Smooth muscle cell (in vitro differentiated cells): ENCODE results near the gene AKT2. TPM values are rescaled to one million over a fixed set of nuclear protein-coding genes. Genes with fewer than 3 reads are reported as not detected.

Experiments used
- DNase-seq: peaks from one replicate; lab custom pipeline; 2025; ENCODE audit not compliant: unreplicated experiment; lab: John Stamatoyannopoulos, UW
- H2AFZ ChIP-seq: fragments of 200-600 bp; sonication (generic); 2 replicates; pipeline ENCODE4 v1.6.0; 2016; ENCODE audit warnings: antibody characterized with exemption, low read depth, mild to moderate bottlenecking
- H3F3A ChIP-seq: fragments of 200-600 bp; sonication (generic); 2 replicates; pipeline ENCODE4 v1.6.0; 2017; ENCODE audit warnings: antibody characterized with exemption, low read depth
- H3K27ac ChIP-seq: fragments of 200-600 bp; sonication (generic); 2 replicates; pipeline ENCODE4 v1.5.1; 2016; ENCODE audit warnings: low read depth, mild to moderate bottlenecking
- H3K27me3 ChIP-seq: fragments of 200-600 bp; sonication (generic); 2 replicates; pipeline ENCODE4 v1.6.1; 2016; ENCODE audit warnings: low read depth, mild to moderate bottlenecking
- H3K36me3 ChIP-seq: fragments of 200-600 bp; sonication (generic); 2 replicates; pipeline ENCODE4 v1.5.1; 2016; ENCODE audit warnings: low read depth
- H3K4me1 ChIP-seq: fragments of 200-600 bp; sonication (generic); 2 replicates; pipeline ENCODE4 v1.5.1; 2016; ENCODE audit warnings: low read depth
- H3K4me2 ChIP-seq: fragments of 200-600 bp; sonication (generic); 2 replicates; pipeline ENCODE4 v1.6.0; 2016; ENCODE audit warnings: mild to moderate bottlenecking
- H3K4me3 ChIP-seq: fragments of 200-600 bp; sonication (generic); 2 replicates; pipeline ENCODE4 v1.5.1; 2016; ENCODE audit warnings: mild to moderate bottlenecking
- H3K79me2 ChIP-seq: fragments of 200-600 bp; sonication (generic); 2 replicates; pipeline ENCODE4 v1.6.0; 2016; ENCODE audit warnings: low read depth, mild to moderate bottlenecking
- H3K9ac ChIP-seq: fragments of 200-600 bp; sonication (generic); 2 replicates; pipeline ENCODE4 v1.6.0; 2016; ENCODE audit warnings: low read depth
- H3K9me3 ChIP-seq: fragments of 200-600 bp; sonication (generic); replicated peaks from 2 replicates; pipeline ENCODE4 v1.5.1; 2016; ENCODE audit warnings: low read depth
- H4K20me1 ChIP-seq: fragments of 200-600 bp; sonication (generic); 2 replicates; pipeline ENCODE4 v1.6.0; 2016; ENCODE audit warnings: low read depth
- CTCF ChIP-seq: fragments of 200-600 bp; sonication (generic); IDR thresholded peaks from 2 replicates; pipeline ENCODE4 v1.5.1; 2017; ENCODE audit warnings: borderline replicate concordance, mild to moderate bottlenecking, antibody characterized with exemption; ENCODE audit not compliant: insufficient read depth, poor library complexity, severe bottlenecking
- WGBS: methylation state at CpG from one replicate; pipeline ENCODE4 v1.1.7; 2016; ENCODE audit warnings: low lambda C conversion rate; 5-methylcytosine and 5-hydroxymethylcytosine counted together
- polyA plus RNA-seq: library from polyadenylated mRNA; unstranded; fragments of >200 nt; fragmentation: Nextera tagmentation; extraction: Ambion mirVana; gene quantifications from 2 replicates; pipeline ENCODE4 v1.2.1, GENCODE V29; 2016
- total RNA-seq: library from RNA; depleted of rRNA; stranded (reverse); fragments of >200 nt; gene quantifications from 2 replicates; pipeline ENCODE4 v1.2.3, GENCODE V29; 2014

AKT2 gene
- total and polyA plus RNA-seq, 2 experiments from 2014 or later, result 26.6 to 62.6 TPM

- no peaks in the 10 kb centered on the region for H3K9me3 ChIP-seq
- no peaks in the 10 kb centered on the region for H4K20me1 ChIP-seq
- H3K4me2 ChIP-seq, result no peak overlapping the region
- WGBS, result 95% methylated on average over 25 of the region's 25 CpGs
- H3K4me3 ChIP-seq, result no peak overlapping the region
- H3K9ac ChIP-seq, result no peak overlapping the region
- H3K4me1 ChIP-seq, result peaks cover 10% of the 10 kb centered on the region
- H3F3A ChIP-seq, result no peaks in the 10 kb centered on the region
- no peaks in the 10 kb centered on the region for H3K36me3 ChIP-seq
- no peak for DNase-seq
- H3K79me2 ChIP-seq, result no peaks in the 10 kb centered on the region
- H3K27ac ChIP-seq, result no peak overlapping the region
- no peak overlapping the region for H2AFZ ChIP-seq
- TF ChIP-seq CTCF, result no peak
- H3K27me3 ChIP-seq, result no peaks in the 10 kb centered on the region
These were observed 52.0 kb downstream of the AKT2 start for GRCh38 chr19:40232949-40233810.

GRCh38 chr19:40232479-40232878, 52.7 kb downstream of the AKT2 start:
- Histone ChIP-seq H3K4me1 (peaks cover 10% of the 10 kb centered on the region), H3K27ac (no peak overlapping the region), H3K9ac (no peak overlapping the region), H2AFZ (no peak overlapping the region), H3F3A (no peaks in the 10 kb centered on the region), H4K20me1 (no peaks in the 10 kb centered on the region), H3K4me2 (no peak overlapping the region), H3K79me2 (no peaks in the 10 kb centered on the region), H3K9me3 (no peaks in the 10 kb centered on the region), H3K36me3 (no peaks in the 10 kb centered on the region), H3K4me3 (no peak overlapping the region), H3K27me3 (no peaks in the 10 kb centered on the region)
- DNase-seq, result no peak
- TF ChIP-seq CTCF, result no peak
- WGBS, result 86% methylated on average over 12 of the region's 12 CpGs

DNA sequence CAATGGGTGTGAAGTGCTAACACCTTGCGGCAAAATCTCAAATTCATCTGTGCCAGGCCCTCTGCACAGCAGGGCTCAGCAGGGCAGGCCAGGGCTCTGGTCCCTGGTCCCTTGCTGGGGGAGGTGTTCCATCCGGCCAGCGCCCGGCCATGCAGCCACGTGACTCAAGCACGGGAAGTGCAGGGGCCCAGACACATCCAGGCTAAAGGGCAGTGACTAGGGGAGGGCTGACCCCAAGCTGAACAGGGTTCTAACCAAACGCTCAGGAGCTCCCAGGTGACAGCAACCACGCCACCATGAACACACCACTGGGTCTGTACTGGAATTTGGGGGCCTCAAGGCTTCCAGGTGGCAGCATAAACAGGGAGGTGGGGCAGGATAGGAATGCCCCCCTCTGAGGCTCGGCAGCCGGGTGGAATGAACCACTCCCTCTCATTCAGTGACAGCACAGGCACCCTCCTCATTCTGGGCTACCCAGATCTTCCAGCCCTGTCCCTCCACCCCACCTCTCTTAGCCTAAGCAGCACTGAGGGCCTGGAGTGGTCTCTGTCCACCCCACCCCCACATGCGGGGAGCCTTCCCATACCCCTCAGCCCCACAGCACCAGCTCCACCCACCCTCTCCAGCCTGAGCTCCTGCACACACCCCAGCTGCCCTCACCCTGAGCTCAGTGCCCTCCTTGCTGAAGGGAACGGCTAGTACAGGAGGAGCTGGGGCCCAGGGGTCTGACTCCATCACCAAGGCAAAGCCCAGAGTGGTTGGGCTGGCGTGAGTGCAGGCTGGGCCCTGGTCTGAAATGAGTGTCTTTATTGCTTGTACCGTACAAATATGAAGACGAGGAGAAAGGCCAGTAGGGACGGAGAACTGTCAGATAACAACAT, 53.4 kb downstream of the AKT2 start:
- Histone ChIP-seq H3K4me3 (no peak overlapping the region), H3K79me2 (no peaks in the 10 kb centered on the region), H3K36me3 (no peaks in the 10 kb centered on the region), H3K27me3 (peaks cover 3% of the 10 kb centered on the region), H2AFZ (no peak overlapping the region), H3F3A (no peaks in the 10 kb centered on the region), H3K4me2 (no peak overlapping the region), H4K20me1 (no peaks in the 10 kb centered on the region), H3K9me3 (no peaks in the 10 kb centered on the region), H3K9ac (no peak overlapping the region), H3K27ac (no peak overlapping the region), H3K4me1 (peaks cover 10% of the 10 kb centered on the region)
- TF ChIP-seq CTCF, result no peak
- WGBS, result 51% methylated on average over 16 of the region's 16 CpGs
- DNase-seq, result no peak
